NK-92 (cell line): ENCODE data around the gene CPNE5.
"Not testable (repeated sequence)": the region's sequence is repeated elsewhere in the genome, so short reads cannot be mapped to it uniquely, and the experiment has no call there.

ENCODE experiments used
- DNase-seq: peaks from one replicate; lab custom pipeline; 2025; ENCODE audit not compliant: unreplicated experiment; lab: John Stamatoyannopoulos, UW

The CPNE5 gene

DNA sequence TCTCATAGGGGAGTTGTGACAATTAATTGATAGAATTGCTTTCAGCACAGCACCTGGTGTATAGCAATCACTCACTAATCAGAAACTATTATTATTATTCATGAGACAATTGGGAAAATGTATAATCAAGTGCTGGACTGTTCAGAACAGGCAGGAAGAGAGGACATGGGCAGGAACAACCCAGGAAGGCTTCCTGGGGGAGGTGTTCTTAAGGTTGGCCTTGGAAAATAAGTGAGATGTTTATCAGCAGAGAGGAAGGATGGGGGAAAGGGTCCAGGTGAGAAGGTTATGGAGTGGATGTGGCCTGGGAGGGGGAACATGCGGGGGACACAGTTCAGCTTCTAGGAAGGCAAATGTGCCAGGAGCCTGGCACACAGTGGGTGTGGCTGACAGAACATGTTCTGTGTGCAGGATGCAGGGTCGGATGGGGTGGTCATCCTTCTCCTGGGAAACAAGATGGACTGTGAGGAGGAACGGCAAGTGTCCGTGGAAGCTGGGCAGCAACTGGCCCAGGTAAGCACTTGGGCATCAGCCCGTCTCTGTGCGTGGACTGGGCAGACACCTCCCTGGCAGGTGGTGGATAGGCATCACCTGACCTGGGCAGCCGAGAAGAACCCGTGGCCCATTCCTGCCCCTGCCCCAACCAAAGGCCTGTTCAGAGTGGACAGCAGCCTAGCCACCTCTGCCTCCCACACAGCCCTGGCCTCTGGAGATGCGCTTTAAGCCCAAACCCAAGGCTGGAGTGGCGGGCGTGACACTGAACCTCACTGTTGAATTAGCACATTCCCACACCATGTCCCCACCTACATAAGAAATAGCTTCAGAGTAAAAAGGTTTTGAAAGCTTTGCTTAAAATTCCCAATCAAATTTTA, 110.7 kb downstream of the CPNE5 start:
- no peak for DNase-seq

DNA sequence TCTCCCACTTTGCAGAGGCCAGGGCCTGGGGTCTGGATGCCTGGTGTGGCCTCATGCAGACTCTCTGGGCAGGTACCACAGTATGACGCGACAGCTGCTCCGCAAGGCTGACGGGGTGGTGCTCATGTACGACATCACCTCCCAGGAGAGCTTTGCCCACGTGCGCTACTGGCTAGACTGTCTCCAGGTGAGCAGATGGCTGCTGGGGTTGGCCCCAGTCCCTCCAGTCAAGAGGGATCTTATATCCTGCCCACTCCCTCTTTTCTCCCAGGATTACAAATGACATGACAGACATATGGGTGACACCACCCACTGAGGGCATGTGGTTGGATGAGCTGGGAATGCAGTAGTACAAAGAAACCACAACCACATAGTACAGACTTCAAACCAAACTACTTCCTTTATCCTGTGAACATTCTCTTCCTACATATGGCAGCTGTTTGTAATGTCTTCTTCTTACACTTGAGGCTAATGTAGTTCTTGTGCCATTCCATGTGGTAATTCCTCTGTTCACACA, 111.7 kb downstream of the CPNE5 start:
- no peak for DNase-seq

GRCh38 chr6:36725581-36725980, 113.7 kb downstream of the CPNE5 start:
- DNase-seq = no peak

GRCh38 chr6:36724514-36725390, 114.5 kb downstream of the CPNE5 start:
- no peak for DNase-seq

DNA sequence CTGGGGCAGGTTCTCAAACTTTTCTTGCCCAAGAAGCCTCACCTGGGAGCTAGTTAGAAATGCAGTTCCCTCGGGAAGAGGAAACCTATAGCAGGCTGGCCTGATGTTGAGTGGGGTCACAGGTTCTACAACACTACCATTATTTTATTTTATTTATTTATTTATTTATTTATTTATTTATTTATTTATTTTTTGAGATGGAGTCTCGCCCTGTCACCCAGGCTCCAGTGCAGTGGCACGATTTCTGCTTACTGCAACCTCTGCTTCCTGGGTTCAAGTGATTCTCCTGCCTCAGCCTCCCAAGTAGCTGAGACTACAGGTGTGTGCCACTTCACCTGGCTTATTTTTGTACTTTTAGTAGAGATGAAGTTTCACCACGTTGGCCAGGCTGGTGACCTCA, 115.3 kb downstream of the CPNE5 start:
- not testable (repeated sequence) for DNase-seq

GRCh38 chr6:36722879-36723278, 116.4 kb downstream of the CPNE5 start:
- no peak for DNase-seq

GRCh38 chr6:36722365-36722764, 116.9 kb downstream of the CPNE5 start:
- DNase-seq = no peak

GRCh38 chr6:36721369-36722140, 117.7 kb downstream of the CPNE5 start:
- no peak for DNase-seq

GRCh38 chr6:36720251-36721141, 118.7 kb downstream of the CPNE5 start:
- no peak for DNase-seq

GRCh38 chr6:36719126-36719525, 120.1 kb downstream of the CPNE5 start:
- no peak for DNase-seq

GRCh38 chr6:36718560-36718959, 120.7 kb downstream of the CPNE5 start:
- DNase-seq = no peak

DNA sequence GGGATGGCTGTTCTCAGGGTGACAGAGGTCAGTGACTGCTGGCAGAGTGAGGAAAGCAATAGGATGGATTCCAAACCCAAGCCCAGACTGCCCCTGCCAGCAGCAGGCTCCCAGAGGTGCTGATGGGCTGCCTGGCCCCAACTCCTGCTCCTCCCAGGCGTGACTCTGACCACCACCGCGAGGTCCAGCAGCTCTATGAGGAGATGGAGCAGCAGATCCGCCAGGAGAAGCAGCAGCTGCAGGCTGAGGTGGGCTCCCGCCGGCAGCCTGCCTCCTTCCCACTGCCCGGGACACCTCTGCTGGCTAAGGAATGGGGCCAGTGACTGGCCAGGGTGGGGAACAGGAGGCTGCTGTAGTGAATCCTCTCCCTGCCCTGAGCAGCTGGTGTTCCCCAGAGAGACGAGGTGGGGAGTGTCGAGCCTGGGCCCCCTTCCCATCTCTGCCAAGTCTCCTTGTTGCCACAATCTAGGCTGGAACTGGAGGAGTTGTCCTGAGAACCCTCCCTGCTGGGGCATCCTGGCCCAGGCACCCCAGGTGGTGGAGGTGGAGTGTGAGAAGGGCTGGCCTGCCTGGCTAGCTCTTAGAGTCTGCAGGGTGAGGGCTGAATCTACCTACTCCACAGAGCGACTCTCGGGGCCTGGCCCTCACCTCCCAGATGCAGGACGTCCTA, 121.2 kb downstream of the CPNE5 start:
- no peak for DNase-seq

GRCh38 chr6:36717231-36717825, 121.9 kb downstream of the CPNE5 start:
- DNase-seq = no peak

- DNase-seq = no peak
These were observed 122.7 kb downstream of the CPNE5 start for GRCh38 chr6:36716476-36717093.

GRCh38 chr6:36715469-36715868, 123.8 kb downstream of the CPNE5 start:
- DNase-seq = no peak

DNA sequence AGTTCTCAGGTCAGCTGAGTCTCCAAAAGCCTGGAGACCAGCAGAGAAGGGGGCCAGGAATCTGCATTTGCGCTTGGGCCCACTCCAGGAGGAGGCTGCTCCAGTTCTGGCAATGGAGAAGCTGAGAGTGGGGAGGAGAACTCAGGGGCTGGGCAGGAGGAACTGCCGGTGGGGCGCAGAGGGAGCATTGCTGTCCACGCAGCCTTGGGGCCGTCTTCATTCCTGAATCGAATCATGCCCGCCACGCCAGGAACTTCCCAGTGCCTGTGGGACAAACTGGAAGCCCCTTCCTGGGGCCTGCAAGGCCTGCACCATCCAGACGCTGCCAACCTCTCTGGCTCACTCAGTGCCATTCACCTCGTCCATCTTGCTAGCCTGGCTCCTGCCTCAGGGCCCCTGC, 124.7 kb downstream of the CPNE5 start:
- no peak for DNase-seq

- no peak for DNase-seq
These were observed 125.4 kb downstream of the CPNE5 start for GRCh38 chr6:36713846-36714245.

DNA sequence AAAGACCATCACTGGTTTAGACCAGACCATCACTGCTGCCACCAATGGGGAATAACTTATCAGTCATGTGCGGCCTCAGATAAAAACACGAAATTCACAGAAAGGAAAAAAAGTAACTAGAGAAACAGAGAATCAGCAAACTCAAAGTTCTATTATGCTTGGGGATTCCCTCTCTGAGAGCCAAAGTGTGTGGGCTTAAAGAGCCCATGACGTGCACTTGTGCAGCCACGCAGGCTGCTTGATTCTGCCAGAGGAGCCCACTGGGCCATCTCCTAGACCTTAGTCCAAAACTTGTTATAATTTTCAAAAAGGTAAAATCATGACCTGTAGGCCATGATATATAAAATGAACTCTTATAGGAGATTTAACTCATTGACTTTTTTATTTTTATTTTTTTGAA, 126.4 kb downstream of the CPNE5 start:
- no peak for DNase-seq

- no peak for DNase-seq
These were observed 132.9 kb downstream of the CPNE5 start for GRCh38 chr6:36706339-36706738.
